Measurements from ENCODE around the gene PHF1.

- TF ChIP-seq CTCF (conservative IDR thresholded peaks at IDR 0.05) (no peak), ZFX (IDR thresholded peaks at IDR 0.05) (no peak)
Observed at GRCh38 chr6:33372526-33373123, 38.2 kb upstream of the PHF1 start.

Measured in C4-2B (cell line).